GM18508 (cell line): ENCODE data around the gene KRTAP9-4.
"Not testable (repeated sequence)": the region's sequence is repeated elsewhere in the genome, so short reads cannot be mapped to it uniquely, and the experiment has no call there.

Experiments
- ATAC-seq: cut with Tn5 transposase; IDR thresholded peaks from one replicate; pipeline ENCODE4 v1.9.1; 2021; ENCODE audit warnings: moderate number of reproducible peaks; ENCODE audit not compliant: insufficient read depth, unreplicated experiment

KRTAP9-4 gene

GRCh38 chr17:41249637-41250240 is at the start of gene KRTAP9-4:
KRTAP9-4 (plus strand) TSS chr17:41249687; CDS start chr17:41249721, 34 bp downstream.
- ATAC-seq, result not testable (repeated sequence)

GRCh38 chr17:41211845-41212466 is 37.5 kb upstream of the KRTAP9-4 start:
- ATAC-seq, result no peak

GRCh38 chr17:41212524-41213169 is 36.8 kb upstream of the KRTAP9-4 start:
- no peak for ATAC-seq

GRCh38 chr17:41215681-41216080 is 33.8 kb upstream of the KRTAP9-4 start:
- ATAC-seq, result no peak

- ATAC-seq, result no peak
Observed at GRCh38 chr17:41223821-41224220, 25.7 kb upstream of the KRTAP9-4 start.

- no peak for ATAC-seq
Observed at GRCh38 chr17:41226051-41226450, 23.4 kb upstream of the KRTAP9-4 start.

GRCh38 chr17:41226598-41227095 is 22.8 kb upstream of the KRTAP9-4 start, which contains the start of gene KRTAP9-2:
KRTAP9-2 (plus strand) TSS chr17:41226648; CDS start chr17:41226655, 7 bp downstream.
- not testable (repeated sequence) for ATAC-seq

- no peak for ATAC-seq
Observed at GRCh38 chr17:41230094-41230493, 19.4 kb upstream of the KRTAP9-4 start.

GRCh38 chr17:41231731-41232130 is 17.8 kb upstream of the KRTAP9-4 start:
- no peak for ATAC-seq

GRCh38 chr17:41232399-41233105 is 16.9 kb upstream of the KRTAP9-4 start, which contains the start of gene KRTAP9-3:
KRTAP9-3 (plus strand) TSS chr17:41232449; CDS start chr17:41232502, 53 bp downstream.
- ATAC-seq, result not testable (repeated sequence)

GRCh38 chr17:41237116-41237515 is 12.4 kb upstream of the KRTAP9-4 start:
- not testable (repeated sequence) for ATAC-seq

GRCh38 chr17:41237949-41238437 is 11.5 kb upstream of the KRTAP9-4 start, which contains the start of gene KRTAP9-8:
KRTAP9-8 (plus strand) TSS chr17:41237999; CDS start chr17:41238052, 53 bp downstream.
- ATAC-seq, result not testable (repeated sequence)

GRCh38 chr17:41246995-41247787 is 2.3 kb upstream of the KRTAP9-4 start:
- not testable (repeated sequence) for ATAC-seq

- ATAC-seq, result no peak
Observed at GRCh38 chr17:41251261-41251660, 1.8 kb downstream of the KRTAP9-4 start.

- ATAC-seq, result no peak
Observed at GRCh38 chr17:41254861-41255260, 5.4 kb downstream of the KRTAP9-4 start.

- ATAC-seq, result not testable (repeated sequence)
Observed at GRCh38 chr17:41255381-41256290, 6.1 kb downstream of the KRTAP9-4 start, which contains the start of gene KRTAP9-9. KRTAP9-9 (plus strand) TSS chr17:41255384.

GRCh38 chr17:41256291-41256685 is 6.8 kb downstream of the KRTAP9-4 start:
- no peak for ATAC-seq

GRCh38 chr17:41258406-41258805 is 8.9 kb downstream of the KRTAP9-4 start:
- no peak for ATAC-seq
